ENCODE data around the gene CHAF1A.

DNA sequence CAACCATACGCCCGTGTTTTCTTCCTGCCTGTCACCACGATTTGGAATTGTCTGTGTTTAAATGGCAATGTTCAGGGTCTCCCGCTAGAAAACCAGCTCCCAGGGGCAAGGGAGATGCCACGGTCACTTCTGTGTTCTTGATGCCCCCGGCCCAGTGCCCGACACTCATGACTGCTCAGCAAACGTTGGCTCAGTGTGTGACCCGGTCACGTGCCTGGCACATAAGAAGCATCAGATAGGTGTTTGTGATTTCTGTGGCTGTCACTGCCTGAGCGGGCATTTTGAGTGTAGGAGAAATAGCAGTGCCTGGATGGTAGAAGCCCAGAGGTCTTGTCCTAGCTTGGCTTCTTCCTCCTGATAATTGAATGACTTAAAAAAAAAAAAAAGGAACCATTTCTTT lies 85.1 kb downstream of the CHAF1A start:
- TF ChIP-seq NANOG (IDR thresholded peaks at IDR 0.05; ENCODE audit: borderline replicate concordance) (no peak), CREB1 (CRISPR knock-in tag; IDR thresholded peaks at IDR 0.05; ENCODE audit: low read depth) (no peak), POLR2AphosphoS5 (IDR thresholded peaks at IDR 0.05; ENCODE audit: low read depth) (no peak), EZH2phosphoT487 (IDR thresholded peaks at IDR 0.05; ENCODE audit: unreplicated experiment) (no peak), EZH2 (IDR thresholded peaks at IDR 0.05; ENCODE audit: low read depth, unreplicated experiment) (no peak), JUNB (IDR thresholded peaks at IDR 0.05; ENCODE audit: unreplicated experiment) (no peak)
- TF ChIP-seq, protein P1, sequence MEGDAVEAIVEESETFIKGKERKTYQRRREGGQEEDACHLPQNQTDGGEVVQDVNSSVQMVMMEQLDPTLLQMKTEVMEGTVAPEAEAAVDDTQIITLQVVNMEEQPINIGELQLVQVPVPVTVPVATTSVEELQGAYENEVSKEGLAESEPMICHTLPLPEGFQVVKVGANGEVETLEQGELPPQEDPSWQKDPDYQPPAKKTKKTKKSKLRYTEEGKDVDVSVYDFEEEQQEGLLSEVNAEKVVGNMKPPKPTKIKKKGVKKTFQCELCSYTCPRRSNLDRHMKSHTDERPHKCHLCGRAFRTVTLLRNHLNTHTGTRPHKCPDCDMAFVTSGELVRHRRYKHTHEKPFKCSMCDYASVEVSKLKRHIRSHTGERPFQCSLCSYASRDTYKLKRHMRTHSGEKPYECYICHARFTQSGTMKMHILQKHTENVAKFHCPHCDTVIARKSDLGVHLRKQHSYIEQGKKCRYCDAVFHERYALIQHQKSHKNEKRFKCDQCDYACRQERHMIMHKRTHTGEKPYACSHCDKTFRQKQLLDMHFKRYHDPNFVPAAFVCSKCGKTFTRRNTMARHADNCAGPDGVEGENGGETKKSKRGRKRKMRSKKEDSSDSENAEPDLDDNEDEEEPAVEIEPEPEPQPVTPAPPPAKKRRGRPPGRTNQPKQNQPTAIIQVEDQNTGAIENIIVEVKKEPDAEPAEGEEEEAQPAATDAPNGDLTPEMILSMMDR (conservative IDR thresholded peaks at IDR 0.05; ENCODE audit: low read depth in 2 of 2), result no peak
- TF ChIP-seq, protein P2, sequence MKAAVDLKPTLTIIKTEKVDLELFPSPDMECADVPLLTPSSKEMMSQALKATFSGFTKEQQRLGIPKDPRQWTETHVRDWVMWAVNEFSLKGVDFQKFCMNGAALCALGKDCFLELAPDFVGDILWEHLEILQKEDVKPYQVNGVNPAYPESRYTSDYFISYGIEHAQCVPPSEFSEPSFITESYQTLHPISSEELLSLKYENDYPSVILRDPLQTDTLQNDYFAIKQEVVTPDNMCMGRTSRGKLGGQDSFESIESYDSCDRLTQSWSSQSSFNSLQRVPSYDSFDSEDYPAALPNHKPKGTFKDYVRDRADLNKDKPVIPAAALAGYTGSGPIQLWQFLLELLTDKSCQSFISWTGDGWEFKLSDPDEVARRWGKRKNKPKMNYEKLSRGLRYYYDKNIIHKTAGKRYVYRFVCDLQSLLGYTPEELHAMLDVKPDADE (IDR thresholded peaks at IDR 0.05), result no peak
- TF ChIP-seq, protein P3, sequence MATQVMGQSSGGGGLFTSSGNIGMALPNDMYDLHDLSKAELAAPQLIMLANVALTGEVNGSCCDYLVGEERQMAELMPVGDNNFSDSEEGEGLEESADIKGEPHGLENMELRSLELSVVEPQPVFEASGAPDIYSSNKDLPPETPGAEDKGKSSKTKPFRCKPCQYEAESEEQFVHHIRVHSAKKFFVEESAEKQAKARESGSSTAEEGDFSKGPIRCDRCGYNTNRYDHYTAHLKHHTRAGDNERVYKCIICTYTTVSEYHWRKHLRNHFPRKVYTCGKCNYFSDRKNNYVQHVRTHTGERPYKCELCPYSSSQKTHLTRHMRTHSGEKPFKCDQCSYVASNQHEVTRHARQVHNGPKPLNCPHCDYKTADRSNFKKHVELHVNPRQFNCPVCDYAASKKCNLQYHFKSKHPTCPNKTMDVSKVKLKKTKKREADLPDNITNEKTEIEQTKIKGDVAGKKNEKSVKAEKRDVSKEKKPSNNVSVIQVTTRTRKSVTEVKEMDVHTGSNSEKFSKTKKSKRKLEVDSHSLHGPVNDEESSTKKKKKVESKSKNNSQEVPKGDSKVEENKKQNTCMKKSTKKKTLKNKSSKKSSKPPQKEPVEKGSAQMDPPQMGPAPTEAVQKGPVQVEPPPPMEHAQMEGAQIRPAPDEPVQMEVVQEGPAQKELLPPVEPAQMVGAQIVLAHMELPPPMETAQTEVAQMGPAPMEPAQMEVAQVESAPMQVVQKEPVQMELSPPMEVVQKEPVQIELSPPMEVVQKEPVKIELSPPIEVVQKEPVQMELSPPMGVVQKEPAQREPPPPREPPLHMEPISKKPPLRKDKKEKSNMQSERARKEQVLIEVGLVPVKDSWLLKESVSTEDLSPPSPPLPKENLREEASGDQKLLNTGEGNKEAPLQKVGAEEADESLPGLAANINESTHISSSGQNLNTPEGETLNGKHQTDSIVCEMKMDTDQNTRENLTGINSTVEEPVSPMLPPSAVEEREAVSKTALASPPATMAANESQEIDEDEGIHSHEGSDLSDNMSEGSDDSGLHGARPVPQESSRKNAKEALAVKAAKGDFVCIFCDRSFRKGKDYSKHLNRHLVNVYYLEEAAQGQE (IDR thresholded peaks at IDR 0.05; ENCODE audit: unreplicated experiment), result no peak

Measured in GM23338 (cell line).